HepG2 (cell line): ENCODE data around the gene GPR156. TPM values are rescaled to one million over a fixed set of nuclear protein-coding genes. Genes with fewer than 3 reads are reported as not detected.

Experiments used
- CBX5 ChIP-seq: sonication (generic); formaldehyde crosslinking; IDR thresholded peaks from 2 replicates; pipeline ENCODE4 v1.4.0; 2020; ENCODE audit warnings: missing genetic modification reagents, borderline replicate concordance
- EHMT2 ChIP-seq: fragments of 200-600 bp; sonication (generic); IDR thresholded peaks from 2 replicates; pipeline ENCODE4 v1.7.0; 2017; ENCODE audit warnings: antibody characterized with exemption, low read depth, low read length, borderline replicate concordance
- EP300 ChIP-seq, 3 experiments: sonication (generic) in 1 of 3; formaldehyde crosslinking in 1 of 3; IDR thresholded peaks; 2 replicates each; pipeline versions ENCODE4 v1.5.1 to v1.6.1; 2011 to 2020; ENCODE audit warnings: low read depth in 2 of 3, low read length in 2 of 3, borderline replicate concordance in 1 of 3, improper control_type of control experiment in 1 of 3, mild to moderate bottlenecking in 1 of 3, missing genetic modification reagents in 1 of 3, moderate library complexity in 1 of 3
- FOXA3 ChIP-seq: IDR thresholded peaks from 2 replicates; pipeline ENCODE4 v1.6.1; 2016; ENCODE audit warnings: missing genetic modification reagents, missing compliant biosample characterization
- FOXJ3 ChIP-seq: sonication (generic); formaldehyde crosslinking; IDR thresholded peaks from 2 replicates; pipeline ENCODE4 v1.4.0; 2020; ENCODE audit warnings: missing genetic modification reagents, mild to moderate bottlenecking, borderline replicate concordance
- HDAC2 ChIP-seq: sonication (generic); formaldehyde crosslinking; IDR thresholded peaks from 2 replicates; pipeline ENCODE4 v1.4.0; 2020; ENCODE audit warnings: missing genetic modification reagents
- KDM5A ChIP-seq: fragments of 200-600 bp; sonication (generic); IDR thresholded peaks from 2 replicates; pipeline ENCODE4 v1.7.0; 2018; ENCODE audit warnings: antibody characterized with exemption, mild to moderate bottlenecking, low read length, borderline replicate concordance
- MED1 ChIP-seq: sonication (generic); formaldehyde crosslinking; IDR thresholded peaks from 2 replicates; pipeline ENCODE4 v1.4.0; 2020; ENCODE audit warnings: missing genetic modification reagents
- MTA1 ChIP-seq: sonication (generic); formaldehyde crosslinking; IDR thresholded peaks from 2 replicates; pipeline ENCODE4 v1.4.0; 2020; ENCODE audit warnings: missing genetic modification reagents, mild to moderate bottlenecking, borderline replicate concordance
- NR2C2 ChIP-seq: sonication (generic); formaldehyde crosslinking; IDR thresholded peaks from 2 replicates; pipeline ENCODE4 v1.4.0; 2020; ENCODE audit warnings: missing genetic modification reagents, mild to moderate bottlenecking, moderate library complexity, borderline replicate concordance
- SMAD3 ChIP-seq: sonication (generic); formaldehyde crosslinking; IDR thresholded peaks from 2 replicates; pipeline ENCODE4 v1.4.0; 2020; ENCODE audit warnings: missing genetic modification reagents
- THAP11 ChIP-seq: IDR thresholded peaks from 2 replicates; pipeline ENCODE4 v1.6.1; 2016; ENCODE audit warnings: missing biosample characterization, missing genetic modification reagents
- TRIM24 ChIP-seq: sonication (generic); formaldehyde crosslinking; IDR thresholded peaks from 2 replicates; pipeline ENCODE4 v1.8.0; 2022; ENCODE audit warnings: mild to moderate bottlenecking, missing genetic modification reagents
- ZNF207 ChIP-seq: fragments of 450-650 bp; IDR thresholded peaks from 2 replicates; pipeline ENCODE4 v1.6.1; 2016; ENCODE audit warnings: antibody characterized with exemption, borderline replicate concordance
- ZNF496 ChIP-seq: sonication (generic); formaldehyde crosslinking; IDR thresholded peaks from 2 replicates; pipeline ENCODE4 v1.8.1; 2023; ENCODE audit warnings: mild to moderate bottlenecking, moderate library complexity, missing genetic modification reagents; ENCODE audit not compliant: insufficient replicate concordance
- ZNF749 ChIP-seq: sonication (generic); formaldehyde crosslinking; IDR thresholded peaks from 2 replicates; pipeline ENCODE4 v1.8.0; 2022; ENCODE audit warnings: mild to moderate bottlenecking, missing genetic modification reagents, moderate library complexity, borderline replicate concordance
- ZNF777 ChIP-seq: sonication (generic); formaldehyde crosslinking; IDR thresholded peaks from 2 replicates; pipeline ENCODE4 v1.4.0; 2020; ENCODE audit warnings: missing genetic modification reagents
- ZNF883 ChIP-seq: sonication (generic); formaldehyde crosslinking; IDR thresholded peaks from 2 replicates; pipeline ENCODE4 v1.5.1; 2020; ENCODE audit warnings: mild to moderate bottlenecking, missing genetic modification reagents; ENCODE audit errors: not compliant biosample characterization
- ZSCAN30 ChIP-seq: sonication (generic); formaldehyde crosslinking; IDR thresholded peaks from 2 replicates; pipeline ENCODE4 v1.5.0; 2020; ENCODE audit warnings: mild to moderate bottlenecking, missing genetic modification reagents
- polyA plus RNA-seq, 8 experiments: library from polyadenylated mRNA; depleted of rRNA in 3 of 8; stranded (reverse) in 7 of 8; unstranded in 1 of 8; fragments of >200 nt; fragmentation: Illumina TruSeq in 4 of 8; extraction: Trizol in 4 of 8; gene quantifications; 2 replicates each; pipeline versions ENCODE4 v1.2.1 to v1.2.3, GENCODE V29; 2011 to 2016; ENCODE audit warnings: low read depth in 4 of 8, missing spikeins in 1 of 8, mixed read lengths in 1 of 8; ENCODE audit not compliant: insufficient read depth in 1 of 8
- total RNA-seq, 5 experiments: library from RNA; depleted of rRNA; stranded (reverse); fragments of >200 nt; fragmentation: Illumina TruSeq; extraction: Trizol; gene quantifications; 2 replicates each; pipeline ENCODE4 v1.2.3, GENCODE V29; 2016; ENCODE audit warnings: low read depth in 1 of 5
- TF ChIP-seq, protein P1 (sequence below): sonication (generic); formaldehyde crosslinking; IDR thresholded peaks from 2 replicates; pipeline ENCODE4 v1.8.0; 2022; ENCODE audit warnings: low read depth, missing genetic modification reagents
- TF ChIP-seq, protein P2 (sequence below): IDR thresholded peaks from 2 replicates; pipeline ENCODE4 v1.6.1; 2016; ENCODE audit warnings: mild to moderate bottlenecking
- TF ChIP-seq, protein P3 (sequence below): sonication (generic); formaldehyde crosslinking; IDR thresholded peaks from 2 replicates; pipeline ENCODE4 v1.4.0; 2020; ENCODE audit warnings: missing genetic modification reagents, borderline replicate concordance
- TF ChIP-seq, protein P4 (sequence below): sonication (generic); formaldehyde crosslinking; IDR thresholded peaks from 2 replicates; pipeline ENCODE4 v1.4.0; 2020; ENCODE audit warnings: mild to moderate bottlenecking, missing genetic modification reagents

The GPR156 gene
- total and polyA plus RNA-seq, 2 of the 13 experiments (the other 11 are each of a cell fraction or from before 2014, with no cell fraction given) = not detected

DNA sequence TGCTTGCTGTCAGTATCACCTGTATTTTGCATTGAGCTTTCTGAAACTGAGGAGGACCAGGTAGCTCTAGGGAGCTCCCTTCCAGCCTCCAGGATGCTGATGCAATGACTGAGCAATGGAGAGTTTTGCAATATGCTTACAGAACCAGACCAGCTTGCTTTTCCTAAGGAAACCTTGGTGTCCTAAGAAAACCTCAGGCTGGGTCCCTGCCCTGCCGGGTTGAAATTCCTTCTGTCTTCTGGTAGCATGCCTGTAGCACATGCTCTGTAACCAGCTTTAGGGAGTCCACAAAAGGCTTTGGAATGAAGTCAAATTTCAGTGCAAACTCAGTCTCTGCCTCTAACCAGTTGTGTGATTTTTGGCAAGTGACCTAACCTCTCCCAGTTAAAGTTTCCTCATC is 125.0 kb downstream of the GPR156 start (continued):
- TF ChIP-seq MTA1 (no peak), ZNF496 (no peak), FOXJ3 (peak; percentile 39; the same call in 1 of the 2 replicates), ZSCAN30 (CRISPR knock-in tag) (no peak), EP300 (IDR thresholded peaks at IDR 0.05; ENCODE audit: low read depth in 2 of 2, low read length in 2 of 2) (peak in 1 of 2 experiments; percentile 58; a peak in 2 of 4 replicates), EP300 (CRISPR knock-in tag; IDR thresholded peaks at IDR 0.05; ENCODE audit: borderline replicate concordance) (0 out of 2 replicates have a peak, but pooled peaks have one; percentile 27), ZNF207 (no peak), EHMT2 (no peak), ZNF749 (no peak), ZNF883 (CRISPR knock-in tag) (no peak), THAP11 (0 out of 2 replicates have a peak, but pooled peaks have one; percentile 22), NR2C2 (CRISPR knock-in tag) (peak; percentile 18; the same call in 1 of the 2 replicates), KDM5A (no peak), TRIM24 (CRISPR knock-in tag) (0 out of 2 replicates have a peak, but pooled peaks have one; percentile 54), FOXA3 (peak; percentile 51; the same call in 1 of the 2 replicates), ZNF777 (no peak), SMAD3 (0 out of 2 replicates have a peak, but pooled peaks have one; percentile 54), CBX5 (CRISPR knock-in tag) (peak; percentile 64; the same call in 1 of the 2 replicates), MED1 (CRISPR knock-in tag) (0 out of 2 replicates have a peak, but pooled peaks have one; percentile 36), HDAC2 (CRISPR knock-in tag) (no peak)
- TF ChIP-seq, protein P1, sequence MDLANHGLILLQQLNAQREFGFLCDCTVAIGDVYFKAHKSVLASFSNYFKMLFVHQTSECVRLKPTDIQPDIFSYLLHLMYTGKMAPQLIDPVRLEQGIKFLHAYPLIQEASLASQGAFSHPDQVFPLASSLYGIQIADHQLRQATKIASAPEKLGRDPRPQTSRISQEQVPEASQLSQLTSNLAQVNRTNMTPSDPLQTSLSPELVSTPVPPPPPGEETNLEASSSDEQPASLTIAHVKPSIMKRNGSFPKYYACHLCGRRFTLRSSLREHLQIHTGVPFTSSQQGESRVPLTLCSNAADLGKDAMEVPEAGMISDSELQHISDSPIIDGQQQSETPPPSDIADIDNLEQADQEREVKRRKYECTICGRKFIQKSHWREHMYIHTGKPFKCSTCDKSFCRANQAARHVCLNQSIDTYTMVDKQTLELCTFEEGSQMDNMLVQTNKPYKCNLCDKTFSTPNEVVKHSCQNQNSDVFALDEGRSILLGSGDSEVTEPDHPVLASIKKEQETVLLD (CRISPR knock-in tag) = no peak
- TF ChIP-seq, protein P2, sequence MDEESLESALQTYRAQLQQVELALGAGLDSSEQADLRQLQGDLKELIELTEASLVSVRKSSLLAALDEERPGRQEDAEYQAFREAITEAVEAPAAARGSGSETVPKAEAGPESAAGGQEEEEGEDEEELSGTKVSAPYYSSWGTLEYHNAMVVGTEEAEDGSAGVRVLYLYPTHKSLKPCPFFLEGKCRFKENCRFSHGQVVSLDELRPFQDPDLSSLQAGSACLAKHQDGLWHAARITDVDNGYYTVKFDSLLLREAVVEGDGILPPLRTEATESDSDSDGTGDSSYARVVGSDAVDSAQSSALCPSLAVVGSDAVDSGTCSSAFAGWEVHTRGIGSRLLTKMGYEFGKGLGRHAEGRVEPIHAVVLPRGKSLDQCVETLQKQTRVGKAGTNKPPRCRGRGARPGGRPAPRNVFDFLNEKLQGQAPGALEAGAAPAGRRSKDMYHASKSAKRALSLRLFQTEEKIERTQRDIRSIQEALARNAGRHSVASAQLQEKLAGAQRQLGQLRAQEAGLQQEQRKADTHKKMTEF (CRISPR knock-in tag) = no peak
- TF ChIP-seq, protein P3, sequence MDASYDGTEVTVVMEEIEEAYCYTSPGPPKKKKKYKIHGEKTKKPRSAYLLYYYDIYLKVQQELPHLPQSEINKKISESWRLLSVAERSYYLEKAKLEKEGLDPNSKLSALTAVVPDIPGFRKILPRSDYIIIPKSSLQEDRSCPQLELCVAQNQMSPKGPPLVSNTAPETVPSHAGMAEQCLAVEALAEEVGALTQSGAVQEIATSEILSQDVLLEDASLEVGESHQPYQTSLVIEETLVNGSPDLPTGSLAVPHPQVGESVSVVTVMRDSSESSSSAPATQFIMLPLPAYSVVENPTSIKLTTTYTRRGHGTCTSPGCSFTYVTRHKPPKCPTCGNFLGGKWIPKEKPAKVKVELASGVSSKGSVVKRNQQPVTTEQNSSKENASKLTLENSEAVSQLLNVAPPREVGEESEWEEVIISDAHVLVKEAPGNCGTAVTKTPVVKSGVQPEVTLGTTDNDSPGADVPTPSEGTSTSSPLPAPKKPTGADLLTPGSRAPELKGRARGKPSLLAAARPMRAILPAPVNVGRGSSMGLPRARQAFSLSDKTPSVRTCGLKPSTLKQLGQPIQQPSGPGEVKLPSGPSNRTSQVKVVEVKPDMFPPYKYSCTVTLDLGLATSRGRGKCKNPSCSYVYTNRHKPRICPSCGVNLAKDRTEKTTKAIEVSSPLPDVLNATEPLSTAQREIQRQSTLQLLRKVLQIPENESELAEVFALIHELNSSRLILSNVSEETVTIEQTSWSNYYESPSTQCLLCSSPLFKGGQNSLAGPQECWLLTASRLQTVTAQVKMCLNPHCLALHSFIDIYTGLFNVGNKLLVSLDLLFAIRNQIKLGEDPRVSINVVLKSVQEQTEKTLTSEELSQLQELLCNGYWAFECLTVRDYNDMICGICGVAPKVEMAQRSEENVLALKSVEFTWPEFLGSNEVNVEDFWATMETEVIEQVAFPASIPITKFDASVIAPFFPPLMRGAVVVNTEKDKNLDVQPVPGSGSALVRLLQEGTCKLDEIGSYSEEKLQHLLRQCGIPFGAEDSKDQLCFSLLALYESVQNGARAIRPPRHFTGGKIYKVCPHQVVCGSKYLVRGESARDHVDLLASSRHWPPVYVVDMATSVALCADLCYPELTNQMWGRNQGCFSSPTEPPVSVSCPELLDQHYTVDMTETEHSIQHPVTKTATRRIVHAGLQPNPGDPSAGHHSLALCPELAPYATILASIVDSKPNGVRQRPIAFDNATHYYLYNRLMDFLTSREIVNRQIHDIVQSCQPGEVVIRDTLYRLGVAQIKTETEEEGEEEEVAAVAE (CRISPR knock-in tag) = no peak
- TF ChIP-seq, protein P4, sequence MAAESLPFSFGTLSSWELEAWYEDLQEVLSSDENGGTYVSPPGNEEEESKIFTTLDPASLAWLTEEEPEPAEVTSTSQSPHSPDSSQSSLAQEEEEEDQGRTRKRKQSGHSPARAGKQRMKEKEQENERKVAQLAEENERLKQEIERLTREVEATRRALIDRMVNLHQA (CRISPR knock-in tag) = peak; percentile 95
